ENCODE data around the gene AMBRA1.

The AMBRA1 gene

GRCh38 chr11:46404476-46405017 is 189.3 kb downstream of the AMBRA1 start:
- TF ChIP-seq CTCF (IDR thresholded peaks at IDR 0.05; ENCODE audit: poor library complexity, severe bottlenecking) = no peak
- no peaks in the 10 kb centered on the region for H3K9me3 ChIP-seq (ENCODE audit: severe bottlenecking)
- H3K36me3 ChIP-seq (ENCODE audit: low read depth) = peaks cover 32% of the 10 kb centered on the region
- no peak overlapping the region for H3K27ac ChIP-seq (ENCODE audit: poor library complexity, severe bottlenecking)
- H3K4me3 ChIP-seq (ENCODE audit: severe bottlenecking) = no peak overlapping the region
- ATAC-seq (ENCODE audit: low read depth) (no peak), DNase-seq (ENCODE audit: low spot score) (no peak)
- no peaks in the 10 kb centered on the region for H3K4me1 ChIP-seq (ENCODE audit: insufficient read depth, poor library complexity, severe bottlenecking)
- no peaks in the 10 kb centered on the region for H3K27me3 ChIP-seq (ENCODE audit: insufficient read depth, poor library complexity, severe bottlenecking)

- no peak for ATAC-seq (ENCODE audit: low read depth)
- no peak overlapping the region for H3K27ac ChIP-seq (ENCODE audit: poor library complexity, severe bottlenecking)
Observed at GRCh38 chr11:46402957-46403902, 190.6 kb downstream of the AMBRA1 start.

GRCh38 chr11:46397526-46397925 is 196.3 kb downstream of the AMBRA1 start:
- H3K36me3 ChIP-seq (ENCODE audit: low read depth) = 0 out of 2 replicates have a peak, but pooled peaks cover under 1% of the 10 kb centered on the region
- DNase-seq (ENCODE audit: low spot score) (no peak), ATAC-seq (ENCODE audit: low read depth) (no peak)
- no peaks in the 10 kb centered on the region for H3K9me3 ChIP-seq (ENCODE audit: severe bottlenecking)
- H3K27ac ChIP-seq (ENCODE audit: poor library complexity, severe bottlenecking) = no peak overlapping the region
- no peak for TF ChIP-seq CTCF (IDR thresholded peaks at IDR 0.05; ENCODE audit: poor library complexity, severe bottlenecking)
- no peaks in the 10 kb centered on the region for H3K4me1 ChIP-seq (ENCODE audit: insufficient read depth, poor library complexity, severe bottlenecking)
- H3K27me3 ChIP-seq (ENCODE audit: insufficient read depth, poor library complexity, severe bottlenecking) = no peaks in the 10 kb centered on the region
- H3K4me3 ChIP-seq (ENCODE audit: severe bottlenecking) = no peak overlapping the region

More at GRCh38 chr11:46402957-46403902, 190.6 kb downstream of the AMBRA1 start:
- Histone ChIP-seq H3K36me3 (ENCODE audit: low read depth) (peaks cover 27% of the 10 kb centered on the region), H3K4me1 (ENCODE audit: insufficient read depth, poor library complexity, severe bottlenecking) (no peaks in the 10 kb centered on the region), H3K9me3 (ENCODE audit: severe bottlenecking) (no peaks in the 10 kb centered on the region), H3K4me3 (ENCODE audit: severe bottlenecking) (no peak overlapping the region), H3K27me3 (ENCODE audit: insufficient read depth, poor library complexity, severe bottlenecking) (no peaks in the 10 kb centered on the region)
- DNase-seq (ENCODE audit: low spot score) = no peak
- no peak for TF ChIP-seq CTCF (IDR thresholded peaks at IDR 0.05; ENCODE audit: poor library complexity, severe bottlenecking)

GRCh38 chr11:46393759-46394158 is 200.1 kb downstream of the AMBRA1 start:
- no peak for TF ChIP-seq CTCF (IDR thresholded peaks at IDR 0.05; ENCODE audit: poor library complexity, severe bottlenecking)
- Histone ChIP-seq H3K27me3 (ENCODE audit: insufficient read depth, poor library complexity, severe bottlenecking) (peaks cover 30% of the 10 kb centered on the region), H3K4me3 (ENCODE audit: severe bottlenecking) (no peak overlapping the region), H3K27ac (ENCODE audit: poor library complexity, severe bottlenecking) (no peak overlapping the region), H3K9me3 (ENCODE audit: severe bottlenecking) (no peaks in the 10 kb centered on the region), H3K36me3 (ENCODE audit: low read depth) (no peaks in the 10 kb centered on the region), H3K4me1 (ENCODE audit: insufficient read depth, poor library complexity, severe bottlenecking) (no peaks in the 10 kb centered on the region)
- DNase-seq (ENCODE audit: low spot score) = no peak
- ATAC-seq (ENCODE audit: low read depth) = no peak
